Mesenchymal stem cell (in vitro differentiated cells and primary cell): Measurements from ENCODE around the gene GFOD1.
A peak's percentile ranks its signal among the peaks of the same experiment; 100 is the strongest.

Experiments used
- DNase-seq: peaks from one replicate; pipeline ENCODE4 v3.0.0-alpha.2; 2013
- H2AFZ ChIP-seq: one replicate; pipeline ENCODE4 v1.6.1; 2013; ENCODE audit warnings: low read depth, mild to moderate bottlenecking, control low read depth, inconsistent platforms, low read length, moderate library complexity
- H2AK5ac ChIP-seq: 2 replicates; pipeline ENCODE4 v1.6.1; 2013; ENCODE audit warnings: low read length, moderate library complexity, mild to moderate bottlenecking, inconsistent platforms; ENCODE audit not compliant: severe bottlenecking
- H2BK120ac ChIP-seq: one replicate; pipeline ENCODE4 v1.6.1; 2013; ENCODE audit warnings: low read depth, mild to moderate bottlenecking, inconsistent platforms, low read length, moderate library complexity
- H2BK12ac ChIP-seq, 2 experiments: one replicate each; pipeline ENCODE4 v1.6.1; 2013; ENCODE audit warnings: inconsistent platforms in 2 of 2, low read length in 2 of 2, mild to moderate bottlenecking in 2 of 2, moderate library complexity in 2 of 2, control low read depth in 1 of 2
- H2BK15ac ChIP-seq: one replicate; pipeline ENCODE4 v1.6.1; 2013; ENCODE audit warnings: mild to moderate bottlenecking, low read depth, inconsistent platforms; ENCODE audit not compliant: poor library complexity, severe bottlenecking
- H2BK5ac ChIP-seq: 2 replicates; pipeline ENCODE4 v1.6.1; 2013; ENCODE audit warnings: low read depth, mild to moderate bottlenecking, low read length, control low read depth, inconsistent platforms; ENCODE audit not compliant: poor library complexity, severe bottlenecking
- H3K14ac ChIP-seq, 2 experiments: one replicate each; pipeline ENCODE4 v1.6.1; 2013; ENCODE audit warnings: inconsistent platforms in 2 of 2, low read length in 2 of 2, control low read depth in 1 of 2, mild to moderate bottlenecking in 1 of 2, moderate library complexity in 1 of 2
- H3K18ac ChIP-seq, 2 experiments: one replicate each; pipeline ENCODE4 v1.6.1; 2013; ENCODE audit warnings: inconsistent platforms in 2 of 2, low read length in 2 of 2, control low read depth in 1 of 2, low read depth in 1 of 2, mild to moderate bottlenecking in 1 of 2
- H3K23ac ChIP-seq, 2 experiments: one replicate each; pipeline ENCODE4 v1.6.1; 2013; ENCODE audit warnings: inconsistent platforms in 2 of 2, low read length in 2 of 2, mild to moderate bottlenecking in 2 of 2, moderate library complexity in 2 of 2, control low read depth in 1 of 2
- H3K27ac ChIP-seq: 2 replicates; pipeline ENCODE4 v1.5.1; 2013; ENCODE audit warnings: mild to moderate bottlenecking, moderate library complexity, low read length, control low read depth, inconsistent platforms; ENCODE audit not compliant: poor library complexity, severe bottlenecking
- H3K27me3 ChIP-seq, 2 experiments: 2 replicates each; pipeline versions ENCODE4 v1.6.1 to v1.7.0; 2013; ENCODE audit warnings: low read length in 2 of 2, mild to moderate bottlenecking in 2 of 2, moderate library complexity in 2 of 2, control low read depth in 1 of 2, inconsistent platforms in 1 of 2; ENCODE audit not compliant: control insufficient read depth in 1 of 2, insufficient read depth in 1 of 2
- H3K36me3 ChIP-seq, 2 experiments: 2 replicates each; pipeline versions ENCODE4 v1.6.1 to v1.7.0; 2013; ENCODE audit warnings: low read length in 2 of 2, control low read depth in 1 of 2, inconsistent platforms in 1 of 2, low read depth in 1 of 2, mild to moderate bottlenecking in 1 of 2; ENCODE audit not compliant: insufficient read depth in 2 of 2, control insufficient read depth in 1 of 2
- H3K4ac ChIP-seq, 2 experiments: one replicate each; pipeline ENCODE4 v1.6.1; 2013; ENCODE audit warnings: inconsistent platforms in 2 of 2, low read length in 2 of 2, mild to moderate bottlenecking in 2 of 2, moderate library complexity in 2 of 2, control low read depth in 1 of 2, low read depth in 1 of 2
- H3K4me1 ChIP-seq: 2 replicates; pipeline ENCODE4 v1.6.1; 2013; ENCODE audit warnings: low read depth, low read length, control low read depth; ENCODE audit not compliant: control insufficient read depth, insufficient read depth
- H3K4me2 ChIP-seq: 2 replicates; pipeline ENCODE4 v1.6.1; 2013; ENCODE audit warnings: low read length, mild to moderate bottlenecking, inconsistent platforms; ENCODE audit not compliant: poor library complexity, severe bottlenecking
- H3K4me3 ChIP-seq, 2 experiments: 2 replicates each; pipeline versions ENCODE4 v1.5.1 to v1.7.0; 2013; ENCODE audit warnings: low read length in 2 of 2, mild to moderate bottlenecking in 2 of 2, control low read depth in 1 of 2, low read depth in 1 of 2; ENCODE audit not compliant: insufficient read depth in 1 of 2
- H3K79me1 ChIP-seq: replicated peaks from 2 replicates; pipeline ENCODE4 v1.6.1; 2013; ENCODE audit warnings: mild to moderate bottlenecking, control low read depth, low read length, inconsistent platforms; ENCODE audit not compliant: poor library complexity, severe bottlenecking
- H3K9ac ChIP-seq: 2 replicates; pipeline ENCODE4 v1.7.0; 2013; ENCODE audit warnings: mild to moderate bottlenecking, low read length, moderate library complexity
- H3K9me3 ChIP-seq: 2 replicates; pipeline ENCODE4 v1.7.0; 2013; ENCODE audit warnings: mild to moderate bottlenecking, low read length; ENCODE audit not compliant: control insufficient read depth
- H4K8ac ChIP-seq: one replicate; pipeline ENCODE4 v1.6.1; 2013; ENCODE audit warnings: inconsistent platforms, mild to moderate bottlenecking, low read length, moderate library complexity
- H4K91ac ChIP-seq: one replicate; pipeline ENCODE4 v1.6.1; 2013; ENCODE audit warnings: mild to moderate bottlenecking, low read length, inconsistent platforms
- WGBS: methylation state at CpG from one replicate; pipeline ENCODE4 v1.1.7; 2013; ENCODE audit warnings: mixed read lengths; 5-methylcytosine and 5-hydroxymethylcytosine counted together

Gene GFOD1

DNA sequence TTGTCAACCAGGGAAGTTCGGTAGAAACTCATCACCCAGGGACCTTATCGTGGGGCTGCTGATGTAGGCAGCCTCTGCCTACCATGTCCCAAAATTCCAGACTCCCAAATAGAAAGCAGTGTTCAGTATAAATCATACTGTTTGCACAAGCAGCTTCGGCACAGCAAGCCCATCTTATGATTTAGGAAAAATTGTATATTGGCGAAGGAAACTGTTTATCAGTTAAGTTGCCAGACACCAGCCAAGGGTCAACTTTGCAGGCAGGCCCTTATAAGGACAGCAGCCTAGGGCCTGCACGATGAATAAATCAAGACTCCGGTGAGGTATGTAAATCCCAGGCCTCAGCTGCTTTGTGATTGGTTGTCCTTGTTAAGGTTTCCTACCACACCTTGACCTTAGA lies 36.8 kb downstream of the GFOD1 start:
- Histone ChIP-seq H3K9me3 (no peaks in the 10 kb centered on the region), H2BK15ac (no peak overlapping the region), H3K14ac (no peak overlapping the region), H3K4me2 (no peak overlapping the region), H3K4me3 (no peak overlapping the region), H4K91ac (no peak overlapping the region), H2AK5ac (no peak overlapping the region), H3K9ac (no peak overlapping the region), H3K4ac (no peak overlapping the region), H2BK120ac (no peak overlapping the region), H2AFZ (no peak overlapping the region), H3K27me3 (no peaks in the 10 kb centered on the region), H4K8ac (no peak overlapping the region), H3K4me1 (peaks cover 5% of the 10 kb centered on the region), H3K18ac (no peak overlapping the region), H2BK5ac (no peak overlapping the region), H3K36me3 (peaks cover 0 to 4% of the 10 kb centered on the region in 2 experiments), H2BK12ac (no peak overlapping the region), H3K79me1 (peaks cover 1% of the 10 kb centered on the region), H3K27ac (no peak overlapping the region), H3K23ac (no peak overlapping the region)
- no peak for DNase-seq
- WGBS: 87% methylated on average over 6 of the region's 6 CpGs

DNA sequence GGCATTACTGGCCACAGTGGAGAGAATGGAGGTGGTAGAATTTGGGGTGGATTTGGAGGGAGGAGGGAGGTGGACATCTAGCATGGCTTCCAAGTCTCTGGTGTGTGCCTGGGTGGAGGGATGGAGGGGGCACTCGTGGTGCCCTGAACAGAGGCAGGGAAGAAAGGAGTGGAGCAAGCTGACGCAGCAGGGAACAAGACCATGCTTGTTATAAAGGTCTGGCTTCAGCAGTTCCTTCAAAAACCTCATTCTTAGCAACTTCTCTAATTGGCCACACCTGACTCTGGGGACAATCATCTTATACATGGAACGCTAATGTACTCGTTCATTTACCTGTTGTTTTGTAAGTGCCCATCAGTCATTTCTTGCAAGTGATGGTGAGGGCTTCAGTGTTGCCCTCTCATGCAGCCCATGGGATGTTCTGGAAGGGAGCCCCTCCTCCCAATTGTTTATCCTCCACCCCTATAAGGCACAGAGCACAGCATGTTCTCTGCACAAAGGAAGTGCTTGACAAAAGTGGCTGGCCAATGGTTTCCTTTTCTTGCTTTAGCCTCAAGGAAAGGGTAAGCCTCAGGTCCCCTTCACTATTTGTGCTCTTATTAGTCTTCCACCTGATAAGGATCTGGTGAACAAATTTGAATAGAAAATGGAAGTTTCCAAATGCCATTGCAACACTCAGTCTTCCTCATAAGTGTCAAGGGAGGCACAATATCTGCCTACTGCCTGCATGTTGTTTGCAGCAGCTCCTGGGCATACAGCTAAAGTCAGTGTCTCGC lies 39.3 kb downstream of the GFOD1 start:
- Histone ChIP-seq H3K9ac (no peak overlapping the region), H3K27me3 (no peaks in the 10 kb centered on the region), H3K18ac (no peak overlapping the region), H2BK15ac (no peak overlapping the region), H2AFZ (no peak overlapping the region), H3K14ac (no peak overlapping the region), H4K8ac (no peak overlapping the region), H2AK5ac (no peak overlapping the region), H3K27ac (no peak overlapping the region), H3K4me3 (no peak overlapping the region), H2BK12ac (peak overlapping the region in 1 of 2 experiments; percentile 12), H3K4me1 (no peaks in the 10 kb centered on the region), H3K9me3 (no peaks in the 10 kb centered on the region), H3K23ac (no peak overlapping the region), H3K79me1 (no peaks in the 10 kb centered on the region), H3K36me3 (peaks cover 0 to 4% of the 10 kb centered on the region in 2 experiments), H4K91ac (no peak overlapping the region), H2BK5ac (no peak overlapping the region), H2BK120ac (no peak overlapping the region), H3K4ac (no peak overlapping the region), H3K4me2 (no peak overlapping the region)
- DNase-seq: no peak
- 86% methylated on average over 4 of the region's 5 CpGs for WGBS

DNA sequence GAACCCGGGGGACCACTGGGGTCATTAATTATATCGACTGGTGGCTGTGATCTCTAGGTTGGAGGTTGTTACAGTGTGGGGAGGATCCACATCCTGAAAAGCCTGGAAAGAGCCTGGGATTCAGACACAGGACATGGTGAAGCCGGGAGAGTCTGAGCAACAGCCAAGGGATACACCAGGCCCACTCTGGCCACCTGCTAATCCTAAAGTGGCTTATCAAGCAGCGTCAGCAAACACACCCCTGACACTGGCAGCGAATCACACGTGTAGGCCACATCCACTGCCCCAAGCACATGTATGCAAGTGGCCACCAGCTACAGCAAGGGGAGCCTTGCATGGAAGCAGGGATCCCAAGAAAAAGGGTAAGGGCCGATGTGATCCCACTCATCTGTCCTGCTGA lies 41.0 kb downstream of the GFOD1 start:
- H3K27ac ChIP-seq: no peak overlapping the region
- H2BK120ac ChIP-seq: no peak overlapping the region
- H4K91ac ChIP-seq: no peak overlapping the region
- H3K9me3 ChIP-seq: no peaks in the 10 kb centered on the region
- peaks cover 2% of the 10 kb centered on the region for H3K79me1 ChIP-seq
- no peak overlapping the region for H2AK5ac ChIP-seq
- H3K36me3 ChIP-seq: peaks cover 0 to under 1% of the 10 kb centered on the region in 2 experiments
- H3K4me2 ChIP-seq: no peak overlapping the region
- WGBS: 87% methylated on average over 6 of the region's 7 CpGs
- H3K4me3 ChIP-seq: no peak overlapping the region
- peak overlapping the region in 1 of 2 experiments; percentile 67 for H3K23ac ChIP-seq
- H2BK12ac ChIP-seq: no peak overlapping the region
- DNase-seq: no peak
- H2BK15ac ChIP-seq: no peak overlapping the region
- H2AFZ ChIP-seq: no peak overlapping the region
- no peak overlapping the region for H3K18ac ChIP-seq
- H3K4ac ChIP-seq: no peak overlapping the region
- H4K8ac ChIP-seq: no peak overlapping the region
- peak overlapping the region in 1 of 2 experiments; percentile 18 for H3K14ac ChIP-seq
- H3K27me3 ChIP-seq: no peaks in the 10 kb centered on the region
- H3K9ac ChIP-seq: no peak overlapping the region
- H3K4me1 ChIP-seq: peaks cover 2% of the 10 kb centered on the region
- no peak overlapping the region for H2BK5ac ChIP-seq

DNA sequence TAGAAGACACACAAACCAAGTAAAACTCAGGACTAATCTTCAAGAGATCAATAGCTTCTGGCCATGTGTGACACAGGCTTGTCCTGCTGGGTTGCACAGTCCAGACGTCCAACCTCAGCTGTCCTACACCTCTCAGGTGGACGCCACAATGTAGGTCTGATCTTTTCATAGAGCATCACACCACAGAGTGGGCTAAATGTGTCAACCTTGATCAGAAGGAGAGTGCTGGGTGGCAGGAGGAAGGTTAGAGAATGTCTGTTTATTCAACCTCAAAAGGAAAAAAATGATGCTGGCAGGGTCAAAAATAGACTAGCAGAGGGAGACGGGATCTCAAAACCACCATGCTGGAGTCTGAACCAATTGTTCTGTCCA lies 41.7 kb downstream of the GFOD1 start:
- H2AFZ ChIP-seq: no peak overlapping the region
- no peaks in the 10 kb centered on the region for H3K36me3 ChIP-seq
- peaks cover 2% of the 10 kb centered on the region for H3K4me1 ChIP-seq
- H3K27me3 ChIP-seq: no peaks in the 10 kb centered on the region
- H3K27ac ChIP-seq: no peak overlapping the region
- H3K79me1 ChIP-seq: peaks cover 2% of the 10 kb centered on the region
- H3K4me2 ChIP-seq: no peak overlapping the region
- no peak overlapping the region for H3K9ac ChIP-seq
- no peak for DNase-seq
- H4K91ac ChIP-seq: no peak overlapping the region
- WGBS: 53% methylated on average over 2 of the region's 3 CpGs
- no peak overlapping the region for H3K18ac ChIP-seq
- H2BK15ac ChIP-seq: no peak overlapping the region
- H3K4me3 ChIP-seq: no peak overlapping the region
- H2BK120ac ChIP-seq: no peak overlapping the region
- H3K23ac ChIP-seq: no peak overlapping the region
- no peak overlapping the region for H2BK5ac ChIP-seq
- no peak overlapping the region for H2AK5ac ChIP-seq
- H2BK12ac ChIP-seq: no peak overlapping the region
- H3K14ac ChIP-seq: no peak overlapping the region
- H4K8ac ChIP-seq: no peak overlapping the region
- H3K4ac ChIP-seq: no peak overlapping the region
- no peaks in the 10 kb centered on the region for H3K9me3 ChIP-seq
